ENCODE results near the gene RASSF10. TPM values are rescaled to one million over a fixed set of nuclear protein-coding genes. Genes with fewer than 3 reads are reported as not detected.

RASSF10 gene
- total and polyA plus RNA-seq, 4 donors: 7.9 to 14.2 (median 10.5) TPM

GRCh38 chr11:12991426-12991825 is 17.7 kb upstream of the RASSF10 start:
- Histone ChIP-seq H3K27me3 (ENCODE audit: control insufficient read depth, insufficient read depth, low read length) (no peaks in the 10 kb centered on the region), H3K27ac (ENCODE audit: low read depth, low read length) (no peak overlapping the region), H3K9me3 (ENCODE audit: control insufficient read depth, insufficient read depth, low read length) (no peaks in the 10 kb centered on the region), H3K4me3 (ENCODE audit: low read depth, low read length) (no peak overlapping the region), H3K4me1 (ENCODE audit: control insufficient read depth, insufficient read depth, low read length) (no peaks in the 10 kb centered on the region), H3K36me3 (ENCODE audit: control insufficient read depth, insufficient read depth, low read length) (no peaks in the 10 kb centered on the region)
- no CpG with 5 or more reads among the region's 1 CpG for WGBS (ENCODE audit: insufficient coverage)
- DNase-seq (ENCODE audit: low read depth in 4 of 6, low spot score in 6 of 6): no peak

GRCh38 chr11:12993626-12994025 is 15.5 kb upstream of the RASSF10 start:
- no peak for DNase-seq (ENCODE audit: low read depth in 4 of 6, low spot score in 6 of 6)
- Histone ChIP-seq H3K27me3 (ENCODE audit: control insufficient read depth, insufficient read depth, low read length) (no peaks in the 10 kb centered on the region), H3K4me3 (ENCODE audit: low read depth, low read length) (no peak overlapping the region), H3K36me3 (ENCODE audit: control insufficient read depth, insufficient read depth, low read length) (no peaks in the 10 kb centered on the region), H3K27ac (ENCODE audit: low read depth, low read length) (no peak overlapping the region), H3K9me3 (ENCODE audit: control insufficient read depth, insufficient read depth, low read length) (no peaks in the 10 kb centered on the region), H3K4me1 (ENCODE audit: control insufficient read depth, insufficient read depth, low read length) (no peaks in the 10 kb centered on the region)
- WGBS (ENCODE audit: insufficient coverage): 100% methylated on average over 1 of the region's 1 CpG

- WGBS (ENCODE audit: insufficient coverage): no CpG with 5 or more reads among the region's 2 CpGs
- Histone ChIP-seq H3K27ac (ENCODE audit: low read depth, low read length) (no peak overlapping the region), H3K4me1 (ENCODE audit: control insufficient read depth, insufficient read depth, low read length) (no peaks in the 10 kb centered on the region), H3K4me3 (ENCODE audit: low read depth, low read length) (no peak overlapping the region), H3K27me3 (ENCODE audit: control insufficient read depth, insufficient read depth, low read length) (no peaks in the 10 kb centered on the region), H3K36me3 (ENCODE audit: control insufficient read depth, insufficient read depth, low read length) (no peaks in the 10 kb centered on the region), H3K9me3 (ENCODE audit: control insufficient read depth, insufficient read depth, low read length) (no peaks in the 10 kb centered on the region)
- no peak for DNase-seq (ENCODE audit: low read depth in 4 of 6, low spot score in 6 of 6)
These were observed 14.6 kb upstream of the RASSF10 start for GRCh38 chr11:12994476-12994875.

GRCh38 chr11:12995188-12995587 is 13.9 kb upstream of the RASSF10 start:
- no peaks in the 10 kb centered on the region for H3K27me3 ChIP-seq (ENCODE audit: control insufficient read depth, insufficient read depth, low read length)
- no peaks in the 10 kb centered on the region for H3K36me3 ChIP-seq (ENCODE audit: control insufficient read depth, insufficient read depth, low read length)
- H3K4me1 ChIP-seq (ENCODE audit: control insufficient read depth, insufficient read depth, low read length): peaks cover 3% of the 10 kb centered on the region
- no peaks in the 10 kb centered on the region for H3K9me3 ChIP-seq (ENCODE audit: control insufficient read depth, insufficient read depth, low read length)
- H3K27ac ChIP-seq (ENCODE audit: low read depth, low read length): no peak overlapping the region
- DNase-seq (ENCODE audit: low read depth in 4 of 6, low spot score in 6 of 6): no peak
- H3K4me3 ChIP-seq (ENCODE audit: low read depth, low read length): no peak overlapping the region

- no peak overlapping the region for H3K27ac ChIP-seq (ENCODE audit: low read depth, low read length)
- DNase-seq (ENCODE audit: low read depth in 4 of 6, low spot score in 6 of 6): no peak
- no peak overlapping the region for H3K4me3 ChIP-seq (ENCODE audit: low read depth, low read length)
- no peaks in the 10 kb centered on the region for H3K27me3 ChIP-seq (ENCODE audit: control insufficient read depth, insufficient read depth, low read length)
- H3K4me1 ChIP-seq (ENCODE audit: control insufficient read depth, insufficient read depth, low read length): peaks cover 3% of the 10 kb centered on the region
- no peaks in the 10 kb centered on the region for H3K36me3 ChIP-seq (ENCODE audit: control insufficient read depth, insufficient read depth, low read length)
- no peaks in the 10 kb centered on the region for H3K9me3 ChIP-seq (ENCODE audit: control insufficient read depth, insufficient read depth, low read length)
These were observed 13.3 kb upstream of the RASSF10 start for GRCh38 chr11:12995823-12996222.

- Histone ChIP-seq H3K4me1 (ENCODE audit: control insufficient read depth, insufficient read depth, low read length) (peaks cover 3% of the 10 kb centered on the region), H3K9me3 (ENCODE audit: control insufficient read depth, insufficient read depth, low read length) (no peaks in the 10 kb centered on the region), H3K27ac (ENCODE audit: low read depth, low read length) (no peak overlapping the region), H3K4me3 (ENCODE audit: low read depth, low read length) (no peak overlapping the region), H3K27me3 (ENCODE audit: control insufficient read depth, insufficient read depth, low read length) (no peaks in the 10 kb centered on the region), H3K36me3 (ENCODE audit: control insufficient read depth, insufficient read depth, low read length) (no peaks in the 10 kb centered on the region)
- no CpG with 5 or more reads among the region's 1 CpG for WGBS (ENCODE audit: insufficient coverage)
- DNase-seq (ENCODE audit: low read depth in 4 of 6, low spot score in 6 of 6): no peak
These were observed 11.9 kb upstream of the RASSF10 start for GRCh38 chr11:12997168-12997567.

- Histone ChIP-seq H3K27ac (ENCODE audit: low read depth, low read length) (no peak overlapping the region), H3K4me1 (ENCODE audit: control insufficient read depth, insufficient read depth, low read length) (peaks cover 3% of the 10 kb centered on the region), H3K4me3 (ENCODE audit: low read depth, low read length) (no peak overlapping the region), H3K27me3 (ENCODE audit: control insufficient read depth, insufficient read depth, low read length) (no peaks in the 10 kb centered on the region), H3K9me3 (ENCODE audit: control insufficient read depth, insufficient read depth, low read length) (no peaks in the 10 kb centered on the region), H3K36me3 (ENCODE audit: control insufficient read depth, insufficient read depth, low read length) (no peaks in the 10 kb centered on the region)
- 100% methylated on average over 3 of the region's 5 CpGs for WGBS (ENCODE audit: insufficient coverage)
- DNase-seq (ENCODE audit: low read depth in 4 of 6, low spot score in 6 of 6): no peak
These were observed 10.8 kb upstream of the RASSF10 start for GRCh38 chr11:12998336-12998735.

- H3K27me3 ChIP-seq (ENCODE audit: control insufficient read depth, insufficient read depth, low read length): no peaks in the 10 kb centered on the region
- peak in 1 of 6 donors; percentile 8 for DNase-seq (ENCODE audit: low read depth in 4 of 6, low spot score in 6 of 6)
- no peak overlapping the region for H3K4me3 ChIP-seq (ENCODE audit: low read depth, low read length)
- peaks cover 3% of the 10 kb centered on the region for H3K4me1 ChIP-seq (ENCODE audit: control insufficient read depth, insufficient read depth, low read length)
- 72% methylated on average over 3 of the region's 7 CpGs for WGBS (ENCODE audit: insufficient coverage)
- H3K9me3 ChIP-seq (ENCODE audit: control insufficient read depth, insufficient read depth, low read length): no peaks in the 10 kb centered on the region
- H3K36me3 ChIP-seq (ENCODE audit: control insufficient read depth, insufficient read depth, low read length): no peaks in the 10 kb centered on the region
- H3K27ac ChIP-seq (ENCODE audit: low read depth, low read length): no peak overlapping the region
These were observed 9.5 kb upstream of the RASSF10 start for GRCh38 chr11:12999597-12999996.

GRCh38 chr11:13000116-13000515 is 9.0 kb upstream of the RASSF10 start:
- H3K27me3 ChIP-seq (ENCODE audit: control insufficient read depth, insufficient read depth, low read length): no peaks in the 10 kb centered on the region
- H3K9me3 ChIP-seq (ENCODE audit: control insufficient read depth, insufficient read depth, low read length): no peaks in the 10 kb centered on the region
- H3K4me1 ChIP-seq (ENCODE audit: control insufficient read depth, insufficient read depth, low read length): peaks cover 3% of the 10 kb centered on the region
- no peak for DNase-seq (ENCODE audit: low read depth in 4 of 6, low spot score in 6 of 6)
- H3K4me3 ChIP-seq (ENCODE audit: low read depth, low read length): no peak overlapping the region
- WGBS (ENCODE audit: insufficient coverage): 60% methylated on average over 1 of the region's 3 CpGs
- no peaks in the 10 kb centered on the region for H3K36me3 ChIP-seq (ENCODE audit: control insufficient read depth, insufficient read depth, low read length)
- no peak overlapping the region for H3K27ac ChIP-seq (ENCODE audit: low read depth, low read length)

- H3K36me3 ChIP-seq (ENCODE audit: control insufficient read depth, insufficient read depth, low read length): no peaks in the 10 kb centered on the region
- peaks cover 3% of the 10 kb centered on the region for H3K4me1 ChIP-seq (ENCODE audit: control insufficient read depth, insufficient read depth, low read length)
- WGBS (ENCODE audit: insufficient coverage): 86% methylated on average over 1 of the region's 5 CpGs
- H3K4me3 ChIP-seq (ENCODE audit: low read depth, low read length): no peak overlapping the region
- H3K27me3 ChIP-seq (ENCODE audit: control insufficient read depth, insufficient read depth, low read length): no peaks in the 10 kb centered on the region
- peak in 1 of 6 donors; percentile 9 for DNase-seq (ENCODE audit: low read depth in 4 of 6, low spot score in 6 of 6)
- no peak overlapping the region for H3K27ac ChIP-seq (ENCODE audit: low read depth, low read length)
- H3K9me3 ChIP-seq (ENCODE audit: control insufficient read depth, insufficient read depth, low read length): no peaks in the 10 kb centered on the region
These were observed 8.4 kb upstream of the RASSF10 start for GRCh38 chr11:13000721-13001120.
